HUES48 (cell line): Measurements from ENCODE around the gene ITPK1.

ENCODE experiments used
- H3K27ac ChIP-seq: one replicate; pipeline ENCODE4 v1.7.0; 2013; ENCODE audit warnings: low read depth, low read length, inconsistent platforms
- H3K27me3 ChIP-seq: 2 replicates; pipeline ENCODE4 v1.6.1; 2013; ENCODE audit warnings: mild to moderate bottlenecking, low read length; ENCODE audit not compliant: control insufficient read depth, insufficient read depth
- H3K36me3 ChIP-seq: 2 replicates; pipeline ENCODE4 v1.6.1; 2013; ENCODE audit warnings: low read length; ENCODE audit not compliant: control insufficient read depth, insufficient read depth
- H3K4me1 ChIP-seq: 2 replicates; pipeline ENCODE4 v1.6.1; 2013; ENCODE audit warnings: mild to moderate bottlenecking, low read length; ENCODE audit not compliant: control insufficient read depth, insufficient read depth
- H3K4me3 ChIP-seq: 2 replicates; pipeline ENCODE4 v1.5.1; 2013; ENCODE audit warnings: mild to moderate bottlenecking, low read depth, low read length
- H3K9ac ChIP-seq: 2 replicates; pipeline ENCODE4 v1.6.1; 2013; ENCODE audit warnings: mild to moderate bottlenecking, low read depth, low read length, moderate library complexity
- H3K9me3 ChIP-seq: 2 replicates; pipeline ENCODE4 v1.6.1; 2013; ENCODE audit warnings: low read length; ENCODE audit not compliant: control insufficient read depth, insufficient read depth

Gene ITPK1

DNA sequence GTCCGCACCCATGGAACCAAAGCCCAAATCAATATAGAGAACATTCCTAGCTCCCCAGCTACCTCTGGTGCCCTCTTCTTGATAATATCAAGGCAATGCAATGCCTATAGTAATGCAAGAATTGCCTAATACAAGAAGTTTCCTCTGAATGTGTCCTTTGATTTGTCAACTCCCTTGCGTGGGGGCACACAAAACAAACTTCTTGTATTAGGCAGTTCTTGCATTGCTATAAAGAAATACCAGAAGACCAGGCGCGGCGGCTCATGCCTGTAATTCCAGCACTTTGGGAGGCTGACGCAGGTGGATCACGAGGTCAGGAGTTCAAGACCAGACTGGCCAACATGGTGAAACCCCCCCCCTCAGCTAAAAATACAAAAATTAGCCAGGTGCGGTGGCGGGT lies 10.4 kb upstream of the ITPK1 start:
- Histone ChIP-seq H3K27ac (no peak overlapping the region), H3K4me1 (no peaks in the 10 kb centered on the region), H3K27me3 (no peaks in the 10 kb centered on the region), H3K9me3 (no peaks in the 10 kb centered on the region), H3K4me3 (no peak overlapping the region), H3K36me3 (no peaks in the 10 kb centered on the region), H3K9ac (no peak overlapping the region)

DNA sequence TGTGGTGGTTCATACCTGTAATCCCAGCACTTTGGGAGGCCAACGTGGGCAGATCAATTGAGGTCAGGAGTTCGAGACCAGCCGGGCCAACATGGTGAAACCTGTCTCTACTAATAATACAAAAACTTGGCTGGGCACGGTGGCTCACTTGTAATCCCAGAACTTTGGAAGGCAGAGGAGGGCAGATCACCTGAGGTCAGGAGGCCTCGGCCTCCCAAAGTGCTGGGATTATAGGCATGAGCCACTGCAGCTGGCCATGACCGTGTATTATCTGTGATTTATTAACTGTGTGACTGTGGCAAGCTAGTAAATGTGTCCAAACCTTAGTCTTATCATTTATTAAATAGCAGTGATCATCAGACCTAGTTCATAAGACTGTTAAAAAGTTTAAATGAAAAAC lies 7.1 kb upstream of the ITPK1 start:
- no peak overlapping the region for H3K27ac ChIP-seq
- H3K4me3 ChIP-seq = no peak overlapping the region
- no peak overlapping the region for H3K9ac ChIP-seq
- no peaks in the 10 kb centered on the region for H3K36me3 ChIP-seq
- H3K27me3 ChIP-seq = no peaks in the 10 kb centered on the region
- no peaks in the 10 kb centered on the region for H3K9me3 ChIP-seq
- no peaks in the 10 kb centered on the region for H3K4me1 ChIP-seq

DNA sequence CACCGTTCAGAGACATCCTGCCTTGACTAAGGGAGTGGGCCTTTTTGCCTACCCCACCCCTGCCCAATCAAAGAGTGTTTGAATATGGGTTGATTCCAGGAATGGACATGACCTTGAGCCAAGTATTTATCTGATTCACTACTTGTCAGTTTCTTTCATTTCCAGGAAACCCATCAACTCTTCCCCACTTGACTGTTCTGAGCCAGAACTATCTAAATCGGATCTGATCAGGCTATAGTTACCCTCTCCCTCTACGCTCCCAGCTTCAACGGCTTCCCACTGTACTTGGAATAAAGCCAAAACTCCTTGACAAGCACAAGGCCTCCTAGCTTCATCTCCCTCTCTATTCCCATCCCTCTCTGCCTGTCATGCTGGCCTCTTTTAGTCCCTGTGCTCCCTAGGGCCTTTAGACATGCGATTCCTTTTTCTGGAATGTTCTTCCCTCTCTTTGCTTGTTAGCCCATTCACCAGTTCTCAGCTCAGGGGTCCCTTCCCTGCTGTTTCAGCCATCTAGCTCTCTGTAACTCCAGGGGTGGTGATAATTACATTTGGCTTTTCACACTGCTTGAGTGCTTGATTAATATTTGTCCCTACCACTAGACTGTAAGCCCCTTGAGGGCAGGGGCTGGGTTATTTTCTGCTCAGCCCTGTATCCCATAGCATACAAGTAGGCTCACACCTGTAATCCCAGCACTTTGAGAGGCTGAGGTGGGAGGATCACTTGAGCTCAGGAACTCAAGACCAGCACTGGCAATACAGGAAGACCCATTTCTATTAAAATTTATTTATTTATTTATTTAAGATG lies 5.5 kb upstream of the ITPK1 start:
- H3K27me3 ChIP-seq = no peaks in the 10 kb centered on the region
- H3K4me3 ChIP-seq = no peak overlapping the region
- no peaks in the 10 kb centered on the region for H3K36me3 ChIP-seq
- H3K9me3 ChIP-seq = no peaks in the 10 kb centered on the region
- H3K9ac ChIP-seq = no peak overlapping the region
- no peaks in the 10 kb centered on the region for H3K4me1 ChIP-seq
- H3K27ac ChIP-seq = no peak overlapping the region

DNA sequence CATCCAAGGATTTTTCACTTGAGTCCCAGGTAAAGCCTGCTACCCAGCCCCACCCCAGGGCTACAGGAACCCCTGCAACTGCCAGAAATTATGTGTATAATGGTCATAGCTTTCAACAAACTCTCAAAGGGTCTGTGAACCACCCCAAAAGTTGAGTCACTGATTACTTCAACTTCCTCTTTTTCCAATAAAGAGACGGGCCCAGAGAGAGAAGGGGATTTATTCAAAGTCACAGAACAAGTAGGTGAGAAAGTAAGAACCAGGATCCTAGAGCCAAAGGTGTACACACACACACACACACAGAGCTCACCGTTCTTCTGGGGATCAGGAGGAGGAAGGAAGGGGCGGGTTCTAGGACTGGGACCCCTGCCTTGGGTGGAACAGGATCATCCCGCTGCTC lies 4.8 kb upstream of the ITPK1 start:
- Histone ChIP-seq H3K4me1 (no peaks in the 10 kb centered on the region), H3K9me3 (no peaks in the 10 kb centered on the region), H3K9ac (no peak overlapping the region), H3K27ac (no peak overlapping the region), H3K27me3 (no peaks in the 10 kb centered on the region), H3K4me3 (no peak overlapping the region), H3K36me3 (no peaks in the 10 kb centered on the region)

DNA sequence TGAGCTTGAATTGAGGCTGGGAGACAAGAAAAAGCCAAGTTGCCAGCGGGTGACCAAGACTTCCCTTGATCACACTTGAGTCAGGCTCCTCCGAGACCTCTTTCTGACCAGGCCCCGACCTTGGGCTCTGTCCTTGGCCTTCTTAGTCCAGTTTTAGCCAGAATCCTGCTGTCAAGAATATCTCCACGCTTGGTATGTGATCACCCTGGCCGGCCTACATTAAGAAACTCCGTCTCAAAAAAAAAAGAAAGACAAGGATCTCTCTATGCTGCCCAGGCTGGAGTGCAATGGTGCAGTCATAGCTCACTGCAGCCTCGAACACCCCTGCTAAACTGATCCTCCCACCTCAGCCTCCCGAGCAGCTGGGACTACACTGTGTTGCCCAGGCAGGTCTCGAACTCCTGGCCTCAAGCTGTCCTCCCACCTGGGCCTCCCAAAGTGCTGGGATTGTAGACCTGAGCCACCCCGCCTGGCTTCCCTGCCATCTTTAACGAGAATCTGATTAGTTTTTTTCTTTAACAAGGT lies 1.0 kb upstream of the ITPK1 start:
- H3K4me3 ChIP-seq = peak overlapping the region; percentile 67
- no peak overlapping the region for H3K27ac ChIP-seq
- H3K27me3 ChIP-seq = no peaks in the 10 kb centered on the region
- peak overlapping the region; percentile 71 for H3K9ac ChIP-seq
- H3K4me1 ChIP-seq = peaks cover 18% of the 10 kb centered on the region
- no peaks in the 10 kb centered on the region for H3K36me3 ChIP-seq
- no peaks in the 10 kb centered on the region for H3K9me3 ChIP-seq

DNA sequence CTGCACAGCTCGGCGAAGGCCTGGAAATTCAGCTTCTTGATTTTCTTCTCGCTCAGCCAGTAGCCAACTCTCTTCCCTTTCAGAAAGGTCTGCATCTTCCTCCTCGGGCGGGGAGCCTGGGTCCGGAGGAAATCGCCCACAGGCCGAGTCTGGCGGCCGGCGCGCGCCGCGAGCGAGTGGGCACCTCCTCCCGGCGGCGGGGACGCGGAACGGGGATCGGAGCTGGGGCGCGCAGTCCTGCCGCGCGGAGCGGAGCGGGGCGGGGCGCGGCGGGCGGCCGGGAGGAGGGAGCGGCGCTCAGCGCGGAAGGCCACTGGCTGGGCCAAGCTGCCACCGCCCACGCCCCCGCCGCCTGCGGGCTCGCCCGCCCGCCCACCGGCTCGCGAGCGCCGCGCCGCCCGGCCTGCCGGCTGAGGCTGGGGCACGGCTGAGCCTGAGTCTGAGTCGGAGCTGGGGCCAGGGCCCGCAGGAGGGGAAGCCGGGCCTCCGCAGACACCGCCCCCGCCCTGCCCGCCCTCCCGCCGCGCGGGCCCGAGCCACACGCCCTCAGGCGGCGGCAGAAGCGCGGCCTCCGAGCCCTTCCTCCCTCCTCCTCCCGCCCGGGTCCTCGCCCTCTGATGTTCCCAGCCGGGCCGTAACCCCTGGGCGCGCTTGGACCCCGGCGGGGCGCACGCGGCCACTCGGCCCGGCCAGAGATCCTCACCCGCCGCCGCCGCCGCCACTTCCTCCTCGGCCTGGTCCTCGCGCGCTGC lies 480 bp downstream of the ITPK1 start:
- Histone ChIP-seq H3K4me3 (peak overlapping the region; percentile 83), H3K27me3 (no peaks in the 10 kb centered on the region), H3K9ac (no peak overlapping the region; the same call in 1 of the 2 replicates), H3K36me3 (no peaks in the 10 kb centered on the region), H3K4me1 (peaks cover 20% of the 10 kb centered on the region), H3K9me3 (no peaks in the 10 kb centered on the region), H3K27ac (peak overlapping the region; percentile 88)

DNA sequence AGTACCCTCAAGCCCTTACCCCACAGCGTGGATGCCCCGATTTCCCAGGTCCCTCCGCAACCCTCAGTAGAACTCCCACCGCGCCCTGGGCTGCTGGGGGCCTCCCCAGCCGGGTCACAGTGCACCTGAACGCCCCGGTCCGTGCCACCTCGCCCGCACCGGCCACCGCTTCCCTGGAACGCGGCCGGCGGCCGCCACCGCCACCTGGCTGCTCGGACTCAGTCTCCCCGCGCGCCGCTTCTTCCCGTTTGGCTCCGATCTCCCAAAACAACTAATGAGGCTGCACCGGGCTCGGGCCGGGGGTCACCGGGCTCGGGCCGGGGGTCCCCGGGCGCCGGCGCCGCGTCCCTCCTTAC lies 1.0 kb downstream of the ITPK1 start:
- Histone ChIP-seq H3K4me1 (peaks cover 24% of the 10 kb centered on the region), H3K4me3 (peak overlapping the region; percentile 83), H3K36me3 (no peaks in the 10 kb centered on the region), H3K9ac (peak overlapping the region; percentile 55), H3K27ac (peak overlapping the region; percentile 59), H3K9me3 (no peaks in the 10 kb centered on the region), H3K27me3 (no peaks in the 10 kb centered on the region)

DNA sequence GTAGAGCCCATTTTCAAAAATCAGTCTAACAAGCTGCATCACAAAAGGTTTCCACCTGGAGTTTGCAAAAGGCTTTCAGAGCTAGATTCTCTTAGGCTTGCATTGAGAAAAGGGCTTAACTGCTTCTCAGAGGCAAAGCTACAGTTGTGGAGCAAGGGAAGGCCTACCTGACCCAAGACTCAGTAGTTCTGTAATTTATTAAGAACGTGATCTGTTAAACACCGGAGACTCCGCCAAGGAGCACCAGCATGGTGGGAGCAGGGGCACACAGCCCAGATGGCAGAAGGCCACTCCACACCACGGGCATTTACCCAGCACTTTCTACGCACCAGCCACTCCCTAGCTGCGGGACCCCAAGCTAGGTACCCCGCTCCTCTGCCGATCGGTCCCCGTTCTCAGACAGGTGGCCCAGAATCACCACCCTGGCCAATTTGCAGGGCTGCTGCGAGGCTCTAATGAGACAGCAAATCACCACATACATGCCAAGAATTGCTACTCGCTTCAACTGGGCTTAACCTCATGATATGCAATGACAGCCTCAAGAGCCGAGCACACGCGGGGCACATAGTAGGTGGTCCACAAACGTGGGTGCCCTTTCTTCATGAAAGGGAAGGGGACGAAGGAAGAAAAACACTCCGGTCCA lies 1.5 kb downstream of the ITPK1 start:
- Histone ChIP-seq H3K4me3 (peak overlapping the region; percentile 83), H3K36me3 (no peaks in the 10 kb centered on the region), H3K9me3 (no peaks in the 10 kb centered on the region), H3K27me3 (no peaks in the 10 kb centered on the region), H3K4me1 (peaks cover 27% of the 10 kb centered on the region), H3K9ac (peak overlapping the region; percentile 55), H3K27ac (peak overlapping the region; percentile 65)

DNA sequence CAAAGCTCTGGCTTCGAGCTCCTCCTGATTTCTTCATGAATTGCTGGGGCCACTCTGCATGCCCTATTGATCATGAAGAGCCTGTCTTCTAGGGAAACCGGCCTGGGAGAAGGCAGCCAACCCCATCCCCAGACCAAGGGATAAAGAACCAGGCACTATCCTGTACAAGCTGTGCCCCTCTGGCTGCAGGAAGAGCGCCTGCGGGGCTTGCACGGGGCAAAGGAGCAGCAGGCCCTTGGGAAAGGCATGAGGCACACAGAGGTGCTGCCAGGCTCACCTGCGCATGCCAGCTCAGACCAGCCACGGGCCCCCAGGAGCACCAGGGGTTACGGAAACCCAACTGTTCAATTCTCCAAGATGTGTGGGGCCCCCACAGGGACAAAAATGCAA lies 2.1 kb downstream of the ITPK1 start:
- Histone ChIP-seq H3K27ac (peak overlapping the region; percentile 65), H3K9me3 (no peaks in the 10 kb centered on the region), H3K36me3 (no peaks in the 10 kb centered on the region), H3K4me1 (peaks cover 27% of the 10 kb centered on the region), H3K27me3 (no peaks in the 10 kb centered on the region), H3K9ac (no peak overlapping the region; the same call in 1 of the 2 replicates), H3K4me3 (peak overlapping the region; percentile 83)

DNA sequence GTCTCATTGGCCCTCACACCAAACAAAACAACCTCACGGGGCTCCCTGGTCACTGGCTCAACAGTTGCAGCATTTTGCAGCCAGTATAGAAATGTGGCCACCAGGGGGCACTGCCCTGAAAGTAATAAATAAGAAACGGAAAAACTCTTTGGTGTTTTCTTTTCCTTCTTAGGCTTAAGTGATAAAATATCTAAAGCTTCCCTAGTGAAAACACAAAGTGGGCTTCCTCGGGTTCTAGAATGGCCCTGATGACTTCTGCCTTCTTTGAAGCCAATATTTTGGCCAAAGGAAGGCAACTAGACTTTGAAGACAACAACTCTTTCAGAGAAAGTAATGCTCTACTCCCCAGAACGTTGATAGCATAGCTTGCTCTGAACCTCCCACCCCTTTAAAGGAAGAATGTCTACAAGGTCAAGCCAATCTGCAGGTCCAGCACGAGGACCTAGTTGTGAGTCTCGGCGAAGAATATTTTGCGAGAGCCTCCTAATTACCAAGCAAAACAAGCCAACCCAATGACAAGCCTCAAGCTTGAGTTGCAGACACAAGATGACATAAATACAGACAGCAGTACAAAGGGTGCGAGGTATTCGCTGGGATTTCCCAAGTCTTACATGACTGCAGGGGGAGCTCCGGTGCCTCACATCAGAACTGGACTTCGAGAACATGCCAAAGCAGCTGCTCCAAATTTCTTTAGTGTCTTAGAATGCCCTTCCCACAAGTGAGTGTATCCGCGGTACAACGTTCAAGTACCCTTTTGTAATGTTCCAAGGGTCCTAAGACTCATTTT lies 2.6 kb downstream of the ITPK1 start:
- no peak overlapping the region for H3K9ac ChIP-seq
- H3K4me1 ChIP-seq = peaks cover 27% of the 10 kb centered on the region
- H3K36me3 ChIP-seq = no peaks in the 10 kb centered on the region
- no peaks in the 10 kb centered on the region for H3K27me3 ChIP-seq
- peak overlapping the region; percentile 83 for H3K4me3 ChIP-seq
- peak overlapping the region; percentile 65 for H3K27ac ChIP-seq
- H3K9me3 ChIP-seq = no peaks in the 10 kb centered on the region
